Stimulated activated CD4-positive, alpha-beta T cell treated with anti-CD3 and anti-CD28 coated beads, Interleukin-2, amount 100 ng/mL, for 4 hours (primary cell): ENCODE results near the gene SNCA.

Experiments used
- DNase-seq: peaks from one replicate; pipeline ENCODE4 v3.0.0-alpha.2; 2020; ENCODE audit warnings: low read depth

SNCA gene

DNA sequence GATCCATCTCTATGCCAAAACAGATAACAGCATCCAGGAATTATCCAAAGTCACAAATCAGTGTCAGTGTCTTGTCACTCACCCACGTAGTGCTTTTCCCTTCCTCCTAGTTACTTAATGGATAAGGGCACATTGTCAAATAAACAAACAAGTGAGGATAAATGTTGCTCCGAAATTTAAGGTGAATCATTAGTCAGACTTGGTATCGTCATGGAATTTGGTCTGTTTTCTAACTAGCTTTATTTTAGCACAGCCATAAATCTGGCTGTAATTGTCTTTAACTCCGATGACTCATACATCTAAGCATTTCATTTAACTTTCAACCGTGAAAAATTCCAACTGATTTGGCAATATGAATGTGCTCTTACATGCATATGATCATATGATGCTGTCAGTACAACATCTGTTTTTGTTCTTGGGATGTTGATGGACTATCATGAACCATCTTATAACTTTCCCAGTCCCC is 83.3 kb downstream of the SNCA start:
- no peak for DNase-seq

- DNase-seq = no peak
These were observed 83.9 kb downstream of the SNCA start for GRCh38 chr4:89752932-89753598.

DNA sequence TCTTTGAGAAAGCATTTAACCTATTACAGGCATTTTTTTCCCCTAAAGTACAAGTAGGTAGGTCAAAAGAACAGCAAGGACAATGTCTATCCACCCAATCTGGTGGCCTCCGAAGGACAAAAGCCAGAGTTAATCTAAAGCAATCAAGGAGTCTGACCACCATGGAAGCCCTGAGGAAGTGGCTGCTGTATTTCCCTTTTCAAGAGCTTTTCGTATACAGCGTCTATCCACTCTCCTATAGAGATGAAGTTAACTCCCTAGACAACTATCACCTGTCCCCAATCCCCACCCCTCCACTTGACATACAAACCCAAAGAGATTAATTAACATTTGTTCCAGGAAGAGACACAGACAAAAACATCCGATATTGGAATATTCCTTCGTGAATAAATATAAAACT is 85.5 kb downstream of the SNCA start:
- no peak for DNase-seq

DNA sequence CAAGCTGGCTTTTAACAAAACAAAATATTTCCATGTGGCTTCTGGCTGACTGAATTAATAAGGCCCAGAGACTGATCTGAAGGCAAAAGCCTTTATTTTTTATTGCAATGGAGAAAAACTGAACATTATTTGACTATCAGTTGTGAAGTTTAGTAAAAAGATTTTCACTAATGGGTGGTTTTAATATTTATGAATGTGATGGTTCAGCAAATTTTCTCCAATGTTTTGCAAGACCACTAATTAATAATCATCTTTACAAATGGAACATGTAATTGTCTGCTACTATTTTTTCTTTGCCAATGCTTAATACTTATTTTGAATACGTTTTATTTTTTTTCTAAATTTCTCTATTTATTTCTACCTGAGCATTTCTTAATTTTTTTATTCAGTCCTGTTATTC is 90.6 kb downstream of the SNCA start:
- no peak for DNase-seq

- no peak for DNase-seq
These were observed 91.3 kb downstream of the SNCA start for GRCh38 chr4:89745708-89746107.

- DNase-seq = no peak
These were observed 92.0 kb downstream of the SNCA start for GRCh38 chr4:89744914-89745313.

GRCh38 chr4:89741768-89742167 is 95.2 kb downstream of the SNCA start:
- no peak for DNase-seq

DNA sequence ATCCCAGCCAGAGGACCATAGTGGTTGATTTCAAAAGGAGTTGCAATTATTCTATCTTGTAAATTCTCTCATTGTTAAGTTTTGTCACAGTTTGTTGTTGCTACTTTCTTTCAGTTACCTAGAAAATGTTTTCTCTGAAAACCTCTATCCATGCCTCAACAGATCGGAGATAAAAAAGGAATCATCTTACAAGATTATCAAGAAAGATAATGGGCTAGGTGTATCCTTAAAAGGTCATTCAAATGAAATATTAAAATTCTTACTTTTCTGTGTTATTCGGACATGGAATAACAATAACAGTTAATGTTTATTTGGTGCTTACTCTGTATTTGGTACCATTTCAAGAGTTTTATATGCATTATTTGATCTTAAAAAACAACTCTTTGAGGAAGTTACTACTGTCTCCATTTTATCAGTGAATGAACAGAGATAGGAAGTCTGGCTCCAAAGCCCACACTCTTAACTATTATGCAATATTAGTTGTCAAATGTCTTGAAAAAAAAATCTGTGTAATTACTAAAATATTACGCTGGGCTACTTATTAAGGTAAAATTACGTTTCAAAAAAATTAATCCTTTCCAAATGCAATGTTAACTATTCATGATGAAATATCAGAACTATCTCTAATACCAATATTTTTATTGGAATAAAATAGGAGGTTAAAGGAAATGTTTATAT is 97.5 kb downstream of the SNCA start:
- DNase-seq = no peak

DNA sequence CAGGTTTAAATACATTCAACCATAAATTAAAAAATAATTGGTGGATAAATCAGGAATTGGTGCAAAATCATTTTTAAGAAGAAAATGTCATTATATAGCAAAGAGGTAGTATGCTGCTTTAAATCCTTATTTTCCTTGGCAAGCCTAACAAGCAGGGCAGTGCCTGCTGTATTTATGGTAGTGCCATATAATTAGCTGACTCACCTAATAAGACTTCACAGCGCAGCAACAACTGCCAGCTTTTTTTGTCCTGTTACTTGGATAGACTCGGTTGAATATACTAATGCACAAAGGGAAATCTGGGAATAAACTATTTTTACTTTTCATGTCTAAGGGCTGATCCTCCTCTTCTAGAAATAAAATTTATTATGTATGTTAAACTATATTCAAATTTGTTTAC is 99.1 kb downstream of the SNCA start:
- no peak for DNase-seq

DNA sequence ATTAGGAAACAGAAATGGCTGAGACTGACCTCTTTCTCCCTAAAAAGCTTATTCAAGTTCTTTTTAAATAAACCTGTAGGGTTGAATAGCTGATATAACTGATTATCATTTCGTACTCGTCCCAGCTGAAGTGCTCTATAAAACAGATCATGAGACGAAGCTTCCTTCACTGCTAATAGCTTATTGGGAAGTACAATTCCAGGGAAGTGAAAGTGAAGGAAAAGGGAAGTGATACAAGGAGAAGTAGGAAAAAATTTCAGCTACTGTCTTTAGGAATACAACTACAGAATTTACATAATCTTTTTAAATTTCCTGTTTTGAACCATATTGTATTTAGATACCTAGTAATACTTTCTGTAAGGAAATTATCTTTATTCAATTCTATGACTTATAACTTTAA is 103.0 kb downstream of the SNCA start:
- no peak for DNase-seq

DNA sequence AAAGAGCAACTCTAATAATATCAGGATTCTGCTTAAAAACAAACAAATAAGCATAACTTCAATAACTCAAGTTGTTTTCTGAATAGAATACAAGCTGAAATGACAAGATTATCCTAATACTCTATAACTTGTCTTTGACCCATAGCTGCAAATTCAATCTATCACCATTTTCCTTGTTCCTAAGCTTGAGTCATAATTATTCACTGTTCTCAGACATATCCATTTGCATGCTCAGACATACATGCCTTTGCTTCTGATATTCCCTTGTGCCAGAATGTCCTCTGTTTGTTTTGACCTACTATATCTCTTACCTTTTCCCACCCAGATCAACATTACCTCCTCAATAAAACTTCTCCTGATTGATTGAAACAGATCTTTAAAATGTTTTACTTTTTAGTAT is 109.7 kb downstream of the SNCA start:
- DNase-seq = no peak

DNA sequence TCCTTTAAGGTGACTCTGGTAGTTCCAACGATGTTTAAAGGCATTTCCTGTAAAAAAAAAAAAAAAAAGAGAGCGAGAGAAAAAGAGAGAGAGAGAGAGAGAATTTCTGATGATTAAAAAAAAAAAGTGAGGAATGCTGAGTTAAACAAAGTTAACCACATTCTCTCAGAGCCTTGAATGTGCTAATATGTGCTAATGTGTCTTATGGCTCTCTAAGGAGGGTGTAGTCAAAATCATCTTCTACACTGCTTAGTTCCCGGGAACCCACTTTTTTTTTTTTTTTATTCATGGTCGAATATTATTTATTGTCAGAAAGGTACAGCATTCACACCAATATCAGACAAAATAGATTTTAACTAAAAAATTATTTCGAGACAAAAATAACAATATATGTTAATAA is 111.7 kb downstream of the SNCA start:
- no peak for DNase-seq

GRCh38 chr4:89724716-89725115 is 112.2 kb downstream of the SNCA start:
- no peak for DNase-seq

DNA sequence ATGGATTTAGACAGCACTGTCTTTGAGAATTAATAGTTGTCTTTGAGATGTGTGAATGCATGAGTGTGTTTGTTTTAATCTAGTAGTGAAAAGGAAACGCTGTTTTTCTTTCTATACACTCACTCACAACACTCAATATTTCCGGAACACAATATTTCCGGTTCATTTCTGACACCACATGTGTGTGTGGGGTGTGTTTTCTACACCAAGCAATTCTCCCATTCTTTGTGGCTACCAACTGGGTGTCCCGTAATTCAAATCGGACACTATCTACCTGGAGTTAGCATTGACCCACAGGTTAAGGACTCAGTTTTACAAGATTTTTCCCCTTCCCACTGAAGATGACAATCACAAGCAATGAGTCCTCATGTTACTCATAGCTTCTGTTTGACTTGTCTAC is 113.9 kb downstream of the SNCA start:
- no peak for DNase-seq

GRCh38 chr4:89722517-89722916 is 114.4 kb downstream of the SNCA start:
- DNase-seq = no peak

- no peak for DNase-seq
These were observed 116.0 kb downstream of the SNCA start for GRCh38 chr4:89720981-89721380.

DNA sequence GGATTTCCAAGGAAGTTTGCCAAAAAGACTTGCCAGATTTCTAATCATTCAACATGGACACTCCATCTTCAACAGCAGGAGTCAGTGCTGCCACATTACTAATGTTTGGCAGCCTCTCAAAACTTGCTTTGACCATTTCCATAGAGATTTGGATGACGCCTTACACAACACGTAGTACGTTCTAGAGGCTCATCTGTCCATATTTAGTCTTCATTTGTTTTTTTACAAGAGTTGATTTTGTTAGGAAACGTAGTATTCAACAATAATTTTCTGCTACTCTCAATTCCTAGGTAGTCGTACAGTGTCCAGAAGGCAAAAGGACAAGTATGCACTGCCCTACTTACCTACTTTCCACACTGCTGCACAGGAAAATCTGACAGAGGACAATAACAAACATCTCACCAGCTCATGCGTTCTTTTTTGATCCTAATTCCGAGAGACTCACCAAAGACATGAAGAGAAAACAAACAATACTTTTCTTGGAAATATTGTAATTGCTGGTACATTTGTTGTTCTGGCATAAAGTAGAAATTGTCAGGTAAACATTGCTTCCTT is 117.3 kb downstream of the SNCA start:
- DNase-seq = no peak

- no peak for DNase-seq
These were observed 120.1 kb downstream of the SNCA start for GRCh38 chr4:89716893-89717292.

- no peak for DNase-seq
These were observed 121.3 kb downstream of the SNCA start for GRCh38 chr4:89715631-89716030.

- no peak for DNase-seq
These were observed 124.1 kb downstream of the SNCA start for GRCh38 chr4:89712827-89713226.

GRCh38 chr4:89712141-89712540 is 124.8 kb downstream of the SNCA start:
- no peak for DNase-seq

DNA sequence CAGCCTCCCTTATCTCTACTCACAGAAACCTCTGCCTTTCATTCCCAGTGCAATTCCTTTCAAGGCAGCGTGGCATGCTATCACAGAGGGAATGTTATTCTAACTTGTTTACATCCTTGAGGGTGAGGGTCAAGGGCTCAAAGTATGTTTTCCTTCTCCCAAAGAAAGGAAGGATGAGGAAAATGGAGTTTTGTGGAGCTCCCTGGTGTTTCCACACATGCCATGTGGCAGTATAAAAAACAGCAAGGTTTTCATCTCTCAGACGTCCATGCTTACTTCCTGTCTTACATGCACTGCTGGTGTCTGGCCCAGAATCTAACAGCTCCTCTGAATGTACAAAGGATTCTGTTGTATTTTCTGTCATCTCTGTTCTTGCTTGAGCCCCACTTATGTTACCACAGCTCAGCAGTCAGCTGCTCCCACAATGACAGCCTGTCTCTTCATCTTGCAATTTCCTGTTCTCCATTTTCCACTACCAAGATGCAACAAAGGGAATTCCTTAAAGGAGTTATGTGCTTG is 128.0 kb downstream of the SNCA start:
- no peak for DNase-seq

DNA sequence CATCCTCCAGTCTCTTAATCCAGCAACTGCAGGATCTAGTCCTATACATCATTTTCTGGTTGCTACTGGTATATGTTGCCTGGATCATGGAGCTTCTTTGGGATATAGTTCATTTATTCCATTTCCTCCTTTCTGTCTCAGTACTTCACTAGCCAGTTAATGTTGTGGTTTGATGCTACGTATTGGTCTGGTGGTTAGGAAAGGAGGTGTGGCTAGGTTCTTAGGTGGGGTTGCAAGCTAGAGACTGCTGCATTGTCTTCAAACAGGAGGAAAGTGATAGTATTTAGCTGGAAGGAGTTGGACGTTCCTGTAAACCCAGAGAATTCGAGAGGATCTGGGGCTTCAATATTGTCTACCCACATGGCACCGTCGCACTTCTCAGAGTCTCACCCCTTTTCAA is 129.5 kb downstream of the SNCA start:
- no peak for DNase-seq
